Inflammatory macrophage treated with lipopolysaccharide for 4 hours (primary cell): ENCODE results near the gene CBLB.
A peak's percentile ranks its signal among the peaks of the same experiment; 100 is the strongest.

Experiments
- DNase-seq: peaks from one replicate; pipeline ENCODE4 v3.0.0-alpha.2; 2020

CBLB gene

DNA sequence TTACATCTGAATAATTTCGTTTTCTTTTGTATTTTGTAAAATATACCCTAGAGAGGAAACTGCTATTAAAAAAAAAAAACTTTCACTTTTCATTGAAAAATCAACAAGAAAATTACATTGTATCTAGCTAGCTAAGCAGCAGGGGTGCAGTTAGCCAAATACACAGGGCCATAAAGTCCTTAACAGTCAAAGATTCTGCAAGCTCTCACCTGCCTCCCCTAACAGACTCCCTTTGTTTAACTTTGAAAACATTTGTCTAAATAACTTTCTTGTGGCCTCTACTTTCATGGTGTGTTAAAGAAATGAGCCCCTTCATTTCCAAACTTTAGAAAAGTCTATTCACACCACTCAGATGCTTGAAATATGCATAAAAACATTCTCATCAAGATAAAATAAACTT, 23.3 kb downstream of the CBLB start:
- no peak for DNase-seq

DNA sequence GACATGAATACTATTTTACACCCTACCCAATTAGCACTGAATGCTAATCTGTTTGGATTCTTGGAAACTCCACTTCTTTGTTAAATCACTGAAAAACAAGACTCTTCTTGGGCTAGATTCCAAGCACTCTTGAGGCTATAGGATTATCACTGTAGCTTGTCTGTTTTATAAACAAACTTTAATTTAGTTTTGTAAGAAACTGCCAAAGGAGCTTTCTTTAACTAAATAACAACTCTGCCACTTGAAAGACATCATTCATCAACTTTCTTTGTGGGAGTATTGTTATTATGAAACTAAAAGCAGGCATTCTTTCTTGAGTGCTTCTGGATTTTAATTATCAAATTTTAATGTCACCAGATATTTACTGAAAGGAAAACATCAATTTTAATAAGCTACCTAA, 24.1 kb downstream of the CBLB start:
- no peak for DNase-seq

DNA sequence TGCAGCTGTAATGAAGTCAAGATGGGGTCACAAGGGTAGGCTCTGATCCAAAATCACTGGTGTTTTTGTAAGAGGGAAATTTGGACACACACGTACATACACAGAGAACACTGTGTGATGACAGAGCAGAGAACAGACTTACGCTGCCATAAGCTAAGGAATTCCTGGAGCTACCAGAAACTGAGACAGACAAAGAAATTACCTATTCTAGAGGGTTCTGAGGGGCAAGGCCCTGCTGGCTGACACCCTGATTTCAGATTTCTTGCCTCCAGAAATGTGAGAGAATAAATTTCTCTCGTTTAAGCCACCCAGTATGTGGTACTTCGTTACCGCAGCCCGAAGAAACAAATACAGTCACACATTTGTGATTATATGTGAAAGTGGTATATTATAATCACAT, 24.8 kb downstream of the CBLB start:
- no peak for DNase-seq

DNA sequence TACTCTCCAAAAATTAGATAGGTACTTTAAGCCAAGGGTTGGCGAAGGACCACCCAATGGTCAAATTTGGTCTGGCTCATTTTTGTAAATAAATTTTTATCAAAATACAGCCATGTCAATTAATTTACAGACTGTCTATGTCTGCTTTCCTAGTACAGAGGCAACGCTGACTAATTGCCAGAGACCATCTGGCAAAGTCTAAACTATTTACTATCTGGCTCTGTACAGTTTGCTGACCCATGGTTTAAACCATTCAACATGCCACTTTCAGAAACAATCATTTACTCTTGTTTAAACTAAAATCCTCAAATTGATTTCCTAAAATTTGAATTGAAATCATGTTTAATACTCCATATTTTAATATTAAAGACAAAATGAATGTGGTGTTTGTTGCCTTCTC, 25.9 kb downstream of the CBLB start:
- DNase-seq: no peak

DNA sequence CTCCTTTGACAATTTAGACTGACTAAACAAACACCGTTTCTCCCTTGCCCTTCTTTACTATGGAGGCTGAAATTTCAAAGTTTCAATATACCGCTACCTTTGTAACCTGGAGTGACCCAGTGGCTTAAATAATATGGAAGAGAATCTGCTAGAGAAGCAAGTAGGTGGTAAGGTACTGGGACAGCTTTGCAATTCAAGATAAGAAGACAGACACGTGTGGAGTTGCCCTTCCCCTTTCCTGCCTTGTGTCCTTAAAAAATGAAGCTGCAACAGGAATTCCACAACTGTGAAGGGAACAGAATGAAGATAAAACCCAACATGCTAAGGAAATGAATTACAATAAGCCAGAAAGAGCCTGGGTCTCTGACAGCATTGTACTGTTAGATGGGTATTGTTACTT, 26.4 kb downstream of the CBLB start:
- no peak for DNase-seq

DNA sequence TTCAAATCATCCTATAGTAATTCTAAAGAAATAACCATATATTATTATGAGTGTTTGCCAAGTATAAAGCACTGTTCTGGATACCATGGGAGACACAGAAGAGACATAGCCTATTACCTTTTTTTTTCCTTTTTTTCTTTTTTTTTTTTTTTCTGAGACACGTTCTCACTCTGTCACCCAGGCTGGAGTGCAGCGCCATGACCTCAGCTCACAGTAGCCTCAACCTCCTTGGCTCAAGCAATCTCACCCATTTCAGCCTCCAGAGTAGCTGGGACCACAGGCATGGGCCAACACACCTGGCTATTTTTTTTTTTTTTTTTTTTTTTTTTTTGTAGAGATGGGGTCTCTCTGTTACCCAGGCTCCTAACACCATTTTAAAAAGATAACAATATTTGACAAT, 30.9 kb downstream of the CBLB start:
- DNase-seq: no peak

- DNase-seq: peak; percentile 70
These were observed 31.6 kb downstream of the CBLB start for GRCh38 chr3:105837143-105837740.

DNA sequence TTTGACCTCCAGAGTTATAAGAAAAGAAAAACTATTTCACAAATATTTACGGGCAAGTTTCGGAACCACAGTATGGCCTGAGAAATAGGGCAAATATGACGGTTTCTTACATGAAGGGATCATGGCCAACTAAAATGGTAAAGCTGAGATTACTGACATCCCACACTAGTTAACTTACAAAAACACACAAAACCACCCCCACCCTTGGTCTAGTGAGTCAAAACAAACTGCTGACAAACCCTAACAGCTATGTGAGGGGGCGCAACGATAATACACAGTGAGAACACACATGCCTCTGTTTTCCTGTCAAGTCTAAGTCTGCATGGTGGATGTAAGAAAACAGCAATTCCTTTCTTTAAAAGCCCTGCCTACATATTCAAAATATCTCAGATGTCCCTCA, 32.3 kb downstream of the CBLB start:
- DNase-seq: no peak

DNA sequence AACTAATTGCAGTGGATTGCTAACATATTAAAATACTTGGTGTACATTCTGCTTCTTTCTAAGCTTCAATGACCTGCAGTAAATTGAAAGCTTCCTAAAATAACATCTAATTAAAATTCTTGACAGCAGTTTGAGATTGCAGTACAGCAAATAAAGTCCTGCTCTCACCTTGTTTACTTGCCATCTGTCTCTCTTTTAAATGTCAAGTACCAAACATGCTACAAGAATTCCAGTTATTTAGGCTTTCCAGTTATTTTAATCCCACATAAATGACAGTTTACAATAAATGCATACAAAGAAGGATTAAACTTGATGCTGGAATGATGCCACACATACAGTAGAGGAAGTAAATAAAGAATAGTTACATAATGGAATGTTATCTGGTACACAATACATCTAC, 33.2 kb downstream of the CBLB start:
- no peak for DNase-seq

DNA sequence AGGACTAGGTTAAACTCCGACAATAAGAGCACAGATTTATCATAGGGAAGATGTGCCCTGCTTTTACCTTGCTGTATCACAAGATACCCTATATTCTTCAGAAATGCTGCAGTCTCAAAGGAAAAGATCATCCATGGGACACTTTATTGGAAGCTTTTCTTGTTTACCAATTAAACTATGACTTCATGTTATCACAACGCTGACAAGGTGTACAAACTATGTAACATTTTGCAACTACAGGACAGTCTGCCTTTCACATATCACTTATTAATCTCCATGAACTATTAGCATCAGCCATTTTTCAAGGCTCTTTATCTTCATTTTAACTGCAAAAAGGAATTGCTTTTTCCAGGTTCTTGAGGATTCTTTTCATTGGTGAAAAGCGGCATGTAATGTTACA, 34.0 kb downstream of the CBLB start:
- no peak for DNase-seq

DNA sequence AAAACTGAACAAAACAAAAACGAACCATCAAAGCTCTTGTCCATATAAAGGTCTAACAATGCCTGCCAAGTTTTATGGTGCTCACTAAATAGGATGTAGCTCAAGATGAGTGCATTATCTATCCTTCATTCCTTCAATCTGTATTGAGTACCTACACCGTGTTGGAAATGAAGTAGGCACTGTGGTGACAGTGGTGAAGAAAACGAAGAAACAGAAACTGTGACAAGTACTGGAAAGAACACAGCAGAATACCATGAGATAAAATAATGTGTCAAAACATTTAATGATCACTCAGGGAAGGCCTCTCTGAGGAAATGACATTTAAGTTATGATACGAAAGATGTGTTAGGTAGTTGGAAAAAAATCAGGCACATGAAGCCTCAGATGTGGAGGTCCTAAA, 36.2 kb downstream of the CBLB start:
- DNase-seq: no peak

- DNase-seq: no peak
These were observed 38.0 kb downstream of the CBLB start for GRCh38 chr3:105830836-105831235.

GRCh38 chr3:105829871-105830622, 38.8 kb downstream of the CBLB start:
- no peak for DNase-seq

- no peak for DNase-seq
These were observed 39.6 kb downstream of the CBLB start for GRCh38 chr3:105829229-105829628.

DNA sequence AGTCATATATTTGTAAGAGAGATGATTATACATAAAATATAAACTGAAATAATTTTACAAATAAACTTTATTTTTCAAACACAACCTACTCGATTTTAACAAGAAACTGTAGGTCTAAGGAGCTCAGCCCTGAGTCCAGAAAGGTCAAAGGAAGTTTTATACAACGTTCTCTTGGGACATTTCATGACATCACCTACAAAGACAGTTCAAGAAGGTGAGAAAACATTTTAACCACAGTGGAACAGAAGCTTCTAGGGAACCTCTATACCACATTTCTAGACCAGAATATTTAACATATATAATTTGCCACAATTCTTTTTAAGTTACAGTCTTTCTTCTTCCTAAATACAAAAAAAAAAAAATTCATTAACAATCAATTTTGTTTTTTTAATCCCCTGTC, 40.1 kb downstream of the CBLB start:
- DNase-seq: no peak

GRCh38 chr3:105827959-105828358, 40.9 kb downstream of the CBLB start:
- DNase-seq: peak; percentile 84

- peak; percentile 77 for DNase-seq
These were observed 41.8 kb downstream of the CBLB start for GRCh38 chr3:105826778-105827634.

DNA sequence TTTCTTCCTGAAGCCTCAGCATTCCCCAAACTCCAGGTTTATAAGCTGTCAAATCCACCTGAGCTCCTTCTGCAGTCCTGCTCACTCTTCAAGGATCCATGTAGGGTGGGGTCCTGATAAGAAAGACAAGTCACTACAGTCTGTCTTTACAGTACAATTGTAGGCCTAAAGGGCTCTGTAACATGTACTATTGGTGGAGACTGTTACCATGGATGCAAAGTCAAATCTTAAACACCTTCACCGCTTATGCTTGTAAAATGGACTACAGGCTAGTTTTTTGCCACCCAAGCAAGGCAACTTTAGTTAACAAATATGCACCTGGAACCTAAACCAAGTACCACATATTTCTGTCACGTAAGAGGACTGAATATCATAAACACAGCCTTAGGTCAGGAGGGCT, 44.7 kb downstream of the CBLB start:
- no peak for DNase-seq

GRCh38 chr3:105823149-105823867, 45.5 kb downstream of the CBLB start:
- peak; percentile 46 for DNase-seq

DNA sequence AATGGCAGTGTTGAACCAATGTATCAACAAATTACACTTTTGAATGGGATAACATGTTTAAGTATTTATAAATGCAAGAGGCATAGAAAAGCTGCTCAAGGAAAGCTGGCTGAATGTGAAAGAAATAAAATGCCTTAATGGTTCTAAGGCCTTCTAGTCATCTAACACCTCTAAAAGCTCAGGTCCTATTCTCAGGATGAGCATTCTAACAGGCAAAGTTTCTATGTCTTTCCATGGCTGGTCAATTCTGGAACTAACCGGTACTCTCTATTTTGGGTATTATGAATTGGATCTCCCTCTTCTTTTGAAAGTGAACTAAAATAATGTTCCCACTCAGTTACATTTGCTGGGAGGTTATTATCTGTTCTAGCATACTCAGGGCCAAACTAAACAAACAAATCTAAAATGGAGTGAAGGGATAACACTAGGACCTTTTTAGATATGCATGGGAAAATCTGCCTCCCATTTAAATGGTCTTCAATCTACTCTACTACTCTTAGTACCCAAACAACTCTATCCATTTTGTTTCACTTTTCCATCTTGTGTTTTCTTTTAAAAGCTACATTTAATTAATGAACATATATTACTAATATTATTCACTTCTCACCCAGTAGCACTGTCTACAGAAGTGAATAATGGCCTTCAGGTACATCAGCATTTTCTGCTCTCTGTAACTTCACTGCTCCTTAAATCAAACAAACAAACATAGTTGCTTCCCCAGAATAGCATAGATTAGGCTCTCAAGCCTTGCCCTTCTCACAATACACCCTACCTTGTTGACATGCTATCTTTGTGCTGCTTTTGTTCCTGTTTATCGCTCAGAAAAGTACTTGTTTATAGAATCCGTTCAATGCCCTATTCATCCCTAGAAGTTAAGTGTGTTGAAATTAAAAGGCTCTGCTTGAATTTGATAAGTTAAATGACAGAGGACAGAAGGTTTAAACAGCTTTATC, 46.4 kb downstream of the CBLB start:
- DNase-seq: no peak

DNA sequence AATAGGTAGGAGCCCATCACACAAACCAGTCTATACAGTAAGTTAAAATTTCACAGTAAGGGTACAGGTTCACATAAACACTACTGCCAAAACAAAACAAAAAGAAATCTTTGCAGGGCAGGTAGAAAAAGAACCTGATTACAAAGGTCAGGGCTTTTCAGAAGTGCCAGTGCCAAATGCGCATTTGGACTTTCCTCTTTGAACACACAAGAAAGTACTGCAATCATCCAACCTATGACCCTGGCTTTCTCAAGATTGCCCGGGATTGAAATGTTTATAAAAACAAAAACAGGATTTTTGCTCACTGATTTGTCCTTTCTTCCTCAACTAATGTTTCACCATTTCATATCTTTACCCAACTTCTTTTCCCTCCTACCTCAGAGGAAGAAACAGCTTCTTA, 47.4 kb downstream of the CBLB start:
- no peak for DNase-seq

GRCh38 chr3:105816833-105817232, 52.0 kb downstream of the CBLB start:
- no peak for DNase-seq
